Measurements from ENCODE around the gene CCND3. TPM values are rescaled to one million over a fixed set of nuclear protein-coding genes. Genes with fewer than 3 reads are reported as not detected.

The CCND3 gene
- total and polyA plus RNA-seq, 2 experiments from 2014 or later, result 19.7 to 30.9 TPM

- no peaks in the 10 kb centered on the region for H3K4me1 Mint-ChIP-seq
- no peak for TF ChIP-seq ZNF331 (CRISPR knock-in tag; IDR thresholded peaks at IDR 0.05; ENCODE audit: low read depth)
- TF ChIP-seq EZH2phosphoT487 (IDR thresholded peaks at IDR 0.05; ENCODE audit: unreplicated experiment), result no peak
- TF ChIP-seq NANOG (IDR thresholded peaks at IDR 0.05; ENCODE audit: borderline replicate concordance), result no peak
- no peak for TF ChIP-seq ZNF462 (CRISPR knock-in tag; IDR thresholded peaks at IDR 0.05)
- no peak for TF ChIP-seq CREB1 (CRISPR knock-in tag; IDR thresholded peaks at IDR 0.05; ENCODE audit: low read depth)
- no peak for TF ChIP-seq ETS1 (IDR thresholded peaks at IDR 0.05)
- TF ChIP-seq EZH2 (IDR thresholded peaks at IDR 0.05; ENCODE audit: low read depth, unreplicated experiment), result no peak
- no peak for TF ChIP-seq JUNB (IDR thresholded peaks at IDR 0.05; ENCODE audit: unreplicated experiment)
- no peak for TF ChIP-seq CTCF (conservative IDR thresholded peaks at IDR 0.05; ENCODE audit: low read depth in 2 of 2)
- TF ChIP-seq STAT1 (IDR thresholded peaks at IDR 0.05; ENCODE audit: unreplicated experiment), result no peak
- no peak for TF ChIP-seq REST (IDR thresholded peaks at IDR 0.05; ENCODE audit: unreplicated experiment)
- no peak for TF ChIP-seq ZNF114 (CRISPR knock-in tag; IDR thresholded peaks at IDR 0.05)
- H3K27ac Mint-ChIP-seq, result no peak overlapping the region
- Histone ChIP-seq H3K9me2 (ENCODE audit: insufficient read depth) (no peaks in the 10 kb centered on the region), H3K27me3 (ENCODE audit: insufficient read depth) (no peaks in the 10 kb centered on the region), H4K20me1 (replicated peaks; ENCODE audit: insufficient read depth) (peaks cover 7% of the 10 kb centered on the region), H3K4me3 (no peak overlapping the region), H3K4me2 (no peak overlapping the region), H3K36me3 (ENCODE audit: insufficient read depth) (peaks cover 12% of the 10 kb centered on the region; the same call in 1 of the 2 replicates), H3K4me1 (ENCODE audit: insufficient read depth) (no peaks in the 10 kb centered on the region), H2AFZ (no peak overlapping the region), H3K27ac (ENCODE audit: low read depth) (no peak overlapping the region), H3K79me2 (replicated peaks; ENCODE audit: insufficient read depth) (peaks cover 18% of the 10 kb centered on the region), H3F3A (replicated peaks; ENCODE audit: low read depth) (no peaks in the 10 kb centered on the region)
- H3K27me3 Mint-ChIP-seq (ENCODE audit: insufficient read depth, low read depth, poor library complexity), result no peaks in the 10 kb centered on the region
- ATAC-seq, result no peak
- peaks cover 39% of the 10 kb centered on the region for H3K36me3 Mint-ChIP-seq (ENCODE audit: low read depth)
- no peaks in the 10 kb centered on the region for H3K9me3 Mint-ChIP-seq
- H3K4me3 Mint-ChIP-seq, result no peak overlapping the region
- DNase-seq (ENCODE audit: low spot score), result no peak
These were observed 31.9 kb downstream of the CCND3 start for GRCh38 chr6:41909727-41910126.
